ENCODE measurements around the gene IFITM1.
"Not testable (repeated sequence)": the region's sequence is repeated elsewhere in the genome, so short reads cannot be mapped to it uniquely, and the experiment has no call there.

Gene IFITM1

DNA sequence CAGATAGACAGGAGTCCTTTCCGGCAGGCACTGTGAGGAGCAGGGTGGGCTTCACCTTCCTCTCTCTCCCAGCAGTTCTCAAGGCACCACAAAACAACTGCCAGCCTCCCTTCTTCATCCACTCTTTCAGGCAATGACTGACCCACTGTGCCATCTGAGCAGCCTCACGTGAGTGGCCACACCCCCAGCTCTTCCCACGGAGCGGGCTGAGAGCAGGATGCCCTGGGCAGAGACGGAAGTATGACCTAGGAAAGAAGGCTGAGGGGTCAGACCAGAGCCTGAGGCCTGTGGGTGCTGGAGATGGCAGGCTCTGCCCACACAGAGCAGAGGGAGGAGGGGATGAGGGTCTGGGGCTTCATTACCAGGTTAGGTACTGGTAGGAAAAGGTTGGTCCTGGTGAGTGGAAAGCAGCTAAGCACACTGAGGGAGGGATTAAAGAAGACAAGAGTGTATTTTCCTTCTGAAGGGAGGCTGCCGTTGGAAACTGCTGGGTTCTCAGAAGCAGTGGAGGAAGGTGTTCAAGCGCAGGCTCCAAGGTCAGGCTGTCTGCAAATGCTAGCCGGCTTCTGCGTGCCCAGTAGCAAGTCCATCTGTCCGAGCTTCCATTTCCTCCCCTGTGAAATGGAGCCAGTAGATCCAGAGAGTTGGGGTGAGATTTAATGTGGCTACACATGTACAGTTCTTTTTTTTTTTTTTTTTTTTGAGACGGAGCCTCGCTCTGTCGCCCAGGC lies 31.0 kb upstream of the IFITM1 start:
- DNase-seq, result no peak

DNA sequence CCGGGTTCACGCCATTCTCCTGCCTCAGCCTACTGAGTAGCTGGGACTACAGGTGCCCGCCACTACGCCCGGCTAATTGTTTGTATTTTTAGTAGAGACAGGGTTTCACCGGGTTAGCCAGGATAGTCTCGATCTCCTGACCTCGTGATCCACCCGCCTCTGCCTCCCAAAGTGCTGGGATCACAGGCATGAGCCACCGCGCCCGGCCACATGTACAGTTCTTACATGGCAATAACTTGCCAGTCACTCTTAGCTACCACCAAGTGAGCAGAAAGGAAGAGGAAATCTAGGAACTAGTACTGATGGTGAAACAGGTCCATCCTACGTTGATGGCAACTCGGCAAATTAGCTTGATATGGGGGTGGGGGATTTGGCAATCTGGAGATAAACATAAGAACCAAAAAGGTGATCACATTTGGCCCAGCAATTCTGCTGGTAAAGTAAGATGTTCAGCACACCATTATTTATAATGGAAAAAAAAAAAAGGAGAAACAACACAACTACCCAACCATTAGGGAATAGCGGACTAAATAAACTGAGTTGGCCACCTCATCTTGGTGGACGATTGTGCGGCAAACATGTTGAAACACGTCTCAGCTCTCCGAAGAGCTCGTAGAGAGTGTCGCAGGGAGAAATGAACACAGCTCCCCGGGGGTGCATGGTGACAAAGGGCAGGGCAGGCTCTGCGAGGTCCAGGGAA lies 30.3 kb upstream of the IFITM1 start:
- no peak for DNase-seq

DNA sequence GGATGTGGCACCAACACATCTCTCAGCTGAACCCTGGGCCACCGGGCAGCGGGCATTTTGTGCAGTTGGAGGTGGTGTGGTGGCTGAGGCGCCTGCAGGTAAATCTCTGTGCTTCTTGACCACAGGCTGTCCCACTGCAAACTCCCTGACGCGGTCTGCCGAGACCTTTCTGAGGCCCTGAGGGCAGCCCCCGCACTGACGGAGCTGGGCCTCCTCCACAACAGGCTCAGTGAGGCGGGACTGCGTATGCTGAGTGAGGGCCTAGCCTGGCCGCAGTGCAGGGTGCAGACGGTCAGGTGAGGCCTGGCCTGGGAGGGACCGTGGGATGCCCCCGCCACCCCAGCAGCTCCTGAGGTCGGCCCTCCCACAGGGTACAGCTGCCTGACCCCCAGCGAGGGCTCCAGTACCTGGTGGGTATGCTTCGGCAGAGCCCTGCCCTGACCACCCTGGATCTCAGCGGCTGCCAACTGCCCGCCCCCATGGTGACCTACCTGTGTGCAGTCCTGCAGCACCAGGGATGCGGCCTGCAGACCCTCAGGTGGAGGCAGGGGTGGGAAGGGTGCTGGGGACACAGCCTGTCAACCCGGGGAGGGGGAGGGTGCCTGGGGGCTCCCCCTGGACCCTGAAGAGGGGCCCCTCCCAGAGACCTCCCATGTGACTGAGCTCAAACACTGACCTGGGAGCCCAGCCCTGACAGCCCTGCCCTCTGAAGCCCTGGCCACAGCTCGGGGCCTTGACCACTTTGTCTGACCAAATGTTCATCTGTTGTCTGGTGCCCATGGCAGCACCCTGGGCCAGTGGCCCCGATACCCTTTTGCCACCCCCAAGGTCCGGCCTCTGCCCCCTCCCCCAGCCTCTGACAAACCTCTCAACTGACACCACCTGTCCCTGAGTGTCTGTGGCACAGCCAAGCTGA lies 29.5 kb upstream of the IFITM1 start:
- no peak for DNase-seq

DNA sequence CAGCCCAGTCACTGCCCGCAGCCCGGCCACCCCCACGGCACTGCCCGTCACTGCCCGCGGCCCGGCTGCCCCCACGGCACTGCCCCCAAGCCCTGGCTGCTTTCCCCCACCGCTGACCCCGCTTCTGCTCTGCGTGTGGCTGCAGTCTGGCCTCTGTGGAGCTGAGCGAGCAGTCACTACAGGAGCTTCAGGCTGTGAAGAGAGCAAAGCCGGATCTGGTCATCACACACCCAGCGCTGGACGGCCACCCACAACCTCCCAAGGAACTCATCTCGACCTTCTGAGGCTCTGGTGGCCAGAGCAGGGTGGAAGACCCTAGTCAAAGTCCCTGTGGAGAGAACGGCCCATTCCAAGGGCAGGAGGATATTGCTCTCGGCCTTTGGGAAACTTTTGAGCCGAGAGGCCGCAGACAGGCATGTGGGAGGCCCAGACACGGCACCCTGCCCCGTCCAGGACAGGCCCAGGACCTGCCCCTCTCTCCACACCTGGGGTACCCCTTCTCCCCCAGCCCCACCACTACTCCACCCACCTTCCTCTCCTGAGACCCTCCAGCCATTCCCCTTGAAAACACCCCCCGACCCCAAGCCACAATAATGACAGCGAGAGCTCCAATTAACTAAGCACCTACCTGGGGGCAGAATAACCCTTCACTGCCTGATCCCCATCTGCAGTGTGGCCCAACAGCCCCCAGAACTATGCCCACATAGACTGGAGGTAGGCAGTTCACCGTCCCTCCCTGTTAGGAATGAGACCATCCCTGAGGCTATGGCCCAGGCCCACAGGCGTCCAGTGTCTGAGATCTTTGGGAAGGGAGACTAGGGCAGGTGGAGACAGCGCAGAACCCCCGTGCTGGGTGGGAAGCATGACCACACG lies 28.6 kb upstream of the IFITM1 start:
- no peak for DNase-seq

DNA sequence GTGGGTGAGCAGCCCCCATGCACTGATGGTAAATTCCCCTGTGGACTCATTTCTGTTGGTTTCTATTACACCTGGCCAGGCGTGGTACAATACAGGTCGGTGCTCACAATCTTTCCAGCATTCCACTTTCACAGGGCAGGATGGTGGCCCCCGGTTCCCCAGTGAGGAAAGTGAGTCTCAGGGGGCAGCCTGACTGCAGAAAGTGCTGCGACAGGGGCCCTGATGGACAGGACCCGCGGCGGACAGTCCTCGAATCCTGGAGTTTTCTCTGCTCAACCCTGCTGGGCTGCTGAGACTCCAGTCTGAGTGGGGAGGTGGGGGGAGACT lies 28.0 kb upstream of the IFITM1 start:
- no peak for DNase-seq

DNA sequence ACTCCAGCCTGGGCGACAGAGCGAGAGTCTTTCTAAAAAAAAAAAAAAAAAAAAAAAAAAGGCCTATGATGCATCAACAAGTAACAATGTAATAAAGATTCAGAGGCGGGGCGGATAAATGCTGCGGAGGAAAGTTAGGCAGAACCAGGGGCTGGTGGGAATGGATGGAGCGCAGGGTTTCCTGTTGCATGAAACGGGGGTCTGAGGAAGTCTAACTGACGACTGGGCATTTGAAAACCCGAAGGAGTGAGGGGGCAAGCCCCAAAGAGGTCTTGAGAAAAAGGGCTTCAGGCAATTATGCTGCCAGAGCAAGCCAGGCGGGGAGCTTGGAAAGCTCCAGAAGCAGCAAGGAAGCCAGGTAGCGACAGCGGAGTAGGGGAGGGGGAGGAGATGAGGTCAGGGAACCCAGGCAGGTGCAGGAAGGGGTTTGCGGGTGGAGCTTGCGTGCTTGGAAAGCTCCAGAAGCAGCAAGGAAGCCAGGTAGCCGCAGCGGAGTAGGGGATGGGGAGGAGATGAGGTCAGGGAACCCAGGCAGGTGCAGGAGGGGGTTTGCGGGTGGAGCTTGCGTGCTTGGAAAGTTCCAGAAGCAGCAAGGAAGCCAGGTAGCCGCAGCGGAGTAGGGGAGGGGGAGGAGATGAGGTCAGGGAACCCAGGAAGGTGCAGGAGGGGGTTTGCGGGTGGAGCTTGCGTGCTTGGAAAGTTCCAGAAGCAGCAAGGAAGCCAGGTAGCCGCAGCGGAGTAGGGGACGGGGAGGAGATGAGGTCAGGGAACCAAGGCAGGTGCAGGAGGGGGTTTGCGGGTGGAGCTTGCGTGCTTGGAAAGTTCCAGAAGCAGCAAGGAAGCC lies 26.6 kb upstream of the IFITM1 start:
- not testable (repeated sequence) for DNase-seq

DNA sequence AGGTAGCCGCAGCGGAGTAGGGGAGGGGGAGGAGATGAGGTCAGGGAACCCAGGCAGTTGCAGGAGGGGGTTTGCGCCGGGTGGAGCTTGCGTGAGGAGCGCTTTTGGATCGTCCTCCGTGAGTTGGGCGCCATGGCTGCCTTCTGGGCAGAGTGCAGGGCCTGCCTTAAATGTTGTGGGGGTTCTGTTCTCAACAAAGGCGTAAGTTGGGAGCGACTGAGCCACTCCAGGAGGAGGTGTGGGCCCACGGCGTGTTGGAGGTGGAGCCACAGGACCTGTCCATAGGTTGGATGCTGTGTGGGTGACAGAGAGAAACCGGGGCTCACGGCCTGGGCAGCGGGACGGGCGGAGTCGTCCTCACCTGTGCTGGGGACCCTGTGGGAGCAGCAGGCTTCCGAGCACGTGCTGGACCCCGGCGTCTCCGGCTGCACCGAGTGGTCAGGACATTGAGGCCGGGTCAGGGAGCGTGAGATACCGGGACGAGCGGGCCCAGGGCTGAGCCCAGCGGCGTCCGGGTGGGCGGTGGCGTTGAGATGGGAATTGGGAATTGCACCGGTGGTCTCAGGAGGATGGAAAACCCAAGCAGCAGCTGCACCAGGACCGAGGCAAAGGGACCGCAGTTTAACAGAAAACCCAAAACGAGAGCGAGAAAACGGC lies 25.9 kb upstream of the IFITM1 start:
- DNase-seq, result no peak

DNA sequence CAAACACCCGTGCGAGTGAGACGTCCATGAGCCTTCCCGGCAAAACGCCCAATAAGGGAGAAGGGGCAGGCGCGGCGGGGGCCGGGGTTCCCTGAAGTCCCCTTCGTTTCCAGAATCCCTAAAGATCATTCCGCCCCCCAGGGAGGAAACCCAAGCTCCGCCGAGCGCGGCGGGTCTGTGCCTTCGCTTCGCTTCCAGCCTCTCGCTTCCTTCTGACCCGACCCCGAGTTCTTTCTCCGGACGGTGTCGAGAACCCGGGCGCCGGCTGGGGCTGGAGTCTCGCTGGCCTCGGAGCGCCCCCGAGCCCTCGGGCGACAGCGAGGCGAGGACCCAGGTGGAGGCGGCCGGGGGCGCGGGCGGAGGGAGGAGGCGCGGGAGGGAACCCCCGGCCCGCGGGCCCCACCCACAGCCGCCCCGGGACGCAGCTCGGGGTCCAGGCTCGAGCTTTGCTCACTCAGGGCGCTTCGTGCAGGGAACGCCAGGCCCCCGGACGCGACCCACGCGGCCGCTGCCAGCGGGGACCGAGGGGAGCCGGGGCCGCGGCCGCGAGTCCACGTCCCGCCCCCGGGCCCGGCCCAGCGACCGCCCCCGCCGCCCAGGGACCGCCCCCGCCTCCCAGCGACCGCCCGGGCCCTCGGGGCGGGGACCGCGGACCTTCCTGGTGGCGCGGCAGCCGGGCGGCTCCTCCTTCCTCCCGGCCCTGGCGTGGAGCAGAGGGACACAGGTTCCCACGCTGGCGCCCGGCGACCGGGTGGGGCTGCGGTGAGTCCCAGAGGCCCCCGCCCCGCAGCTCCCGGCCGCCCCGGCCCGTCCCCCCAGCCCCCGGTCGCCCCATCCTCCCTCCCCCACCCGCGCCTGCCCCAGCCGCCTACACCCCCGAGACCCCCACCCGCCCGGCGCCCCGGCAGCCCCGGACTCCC lies 25.1 kb upstream of the IFITM1 start, which contains the start of gene PGGHG:
Gene PGGHG, plus strand, starts transcription at position 649 of the 920 bp plus-strand sequence. CDS start 691 bp downstream, outside the sequence.
- no peak for DNase-seq

DNA sequence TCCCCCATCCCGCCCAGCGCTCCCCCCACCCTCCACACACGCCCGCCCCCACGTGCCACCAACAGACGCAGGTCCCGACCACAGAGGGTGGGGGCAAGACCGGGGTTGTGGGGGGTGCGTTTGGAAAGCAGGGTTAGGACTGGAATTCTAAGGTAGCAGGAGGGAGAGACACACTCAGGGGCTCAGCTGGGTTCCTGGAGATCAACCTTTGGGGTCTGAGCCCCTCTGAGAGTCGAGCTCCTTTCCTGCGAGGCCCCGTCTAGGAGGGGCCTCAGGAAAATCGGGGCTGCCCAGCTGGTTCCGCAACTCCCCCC lies 24.5 kb upstream of the IFITM1 start:
- no peak for DNase-seq

DNA sequence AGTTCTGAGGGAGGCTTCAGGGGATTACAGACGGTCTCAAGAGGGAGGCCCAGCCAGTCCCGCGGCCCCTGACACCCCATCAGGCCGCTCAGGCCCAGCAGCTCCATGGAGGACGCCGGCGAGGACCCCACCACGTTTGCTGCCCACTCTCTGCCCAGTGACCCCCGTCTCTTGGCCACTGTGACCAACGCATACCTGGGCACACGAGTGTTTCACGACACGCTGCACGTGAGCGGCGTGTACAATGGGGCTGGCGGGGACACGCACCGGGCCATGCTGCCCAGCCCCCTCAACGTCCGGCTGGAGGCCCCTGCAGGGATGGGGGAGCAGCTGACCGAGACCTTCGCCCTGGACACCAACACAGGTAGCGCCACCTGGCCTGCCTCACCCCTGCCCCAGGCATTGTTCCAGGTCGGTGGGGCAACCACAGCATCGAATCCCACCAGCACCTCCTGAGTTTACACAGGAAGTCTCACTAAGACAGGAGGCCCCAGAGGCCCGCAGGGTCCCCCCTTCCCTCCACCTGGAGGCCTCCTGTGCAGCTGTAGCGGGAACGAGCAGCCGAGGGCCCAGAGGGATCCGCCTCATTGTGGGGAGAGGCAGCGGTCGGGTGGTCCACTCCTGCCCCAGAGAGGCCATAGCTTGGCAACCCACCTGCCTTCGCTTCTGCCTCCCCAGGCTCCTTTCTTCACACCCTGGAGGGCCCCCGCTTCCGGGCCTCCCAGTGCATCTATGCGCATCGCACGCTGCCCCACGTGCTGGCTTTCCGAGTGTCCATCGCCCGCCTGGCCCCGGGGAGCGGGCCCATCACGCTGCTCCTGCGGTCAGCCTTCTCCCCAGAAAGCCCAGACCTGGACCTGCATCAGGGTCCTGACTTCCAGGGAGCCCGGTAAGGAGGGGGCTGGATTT lies 23.9 kb upstream of the IFITM1 start:
- DNase-seq, result no peak

DNA sequence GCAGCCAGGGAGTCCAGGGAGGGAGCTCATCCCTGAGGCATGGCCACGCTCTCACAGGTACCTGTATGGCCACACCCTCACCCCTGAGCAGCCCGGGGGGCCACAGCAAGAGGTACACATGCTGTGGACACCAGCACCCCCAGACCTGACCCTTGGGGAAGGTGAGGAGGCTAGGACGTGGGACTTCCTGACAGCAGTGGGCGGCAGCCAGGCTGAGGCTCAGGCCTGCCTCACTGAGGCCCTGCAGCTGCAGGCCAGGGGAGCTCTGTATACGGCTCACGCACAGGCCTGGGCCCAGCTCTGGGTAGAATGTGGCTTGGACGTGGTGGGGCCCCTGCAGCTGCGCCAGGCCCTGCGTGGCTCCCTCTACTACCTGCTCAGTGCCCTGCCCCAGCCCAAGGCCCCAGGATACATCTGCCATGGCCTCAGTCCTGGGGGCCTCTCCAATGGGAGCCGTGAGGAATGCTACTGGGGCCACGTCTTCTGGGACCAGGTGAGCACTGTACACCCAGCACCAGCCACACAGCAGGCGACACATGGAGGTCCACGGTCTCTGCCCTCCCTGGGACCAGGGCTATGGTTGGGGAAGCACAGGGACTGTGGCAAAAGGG lies 23.1 kb upstream of the IFITM1 start:
- no peak for DNase-seq

DNA sequence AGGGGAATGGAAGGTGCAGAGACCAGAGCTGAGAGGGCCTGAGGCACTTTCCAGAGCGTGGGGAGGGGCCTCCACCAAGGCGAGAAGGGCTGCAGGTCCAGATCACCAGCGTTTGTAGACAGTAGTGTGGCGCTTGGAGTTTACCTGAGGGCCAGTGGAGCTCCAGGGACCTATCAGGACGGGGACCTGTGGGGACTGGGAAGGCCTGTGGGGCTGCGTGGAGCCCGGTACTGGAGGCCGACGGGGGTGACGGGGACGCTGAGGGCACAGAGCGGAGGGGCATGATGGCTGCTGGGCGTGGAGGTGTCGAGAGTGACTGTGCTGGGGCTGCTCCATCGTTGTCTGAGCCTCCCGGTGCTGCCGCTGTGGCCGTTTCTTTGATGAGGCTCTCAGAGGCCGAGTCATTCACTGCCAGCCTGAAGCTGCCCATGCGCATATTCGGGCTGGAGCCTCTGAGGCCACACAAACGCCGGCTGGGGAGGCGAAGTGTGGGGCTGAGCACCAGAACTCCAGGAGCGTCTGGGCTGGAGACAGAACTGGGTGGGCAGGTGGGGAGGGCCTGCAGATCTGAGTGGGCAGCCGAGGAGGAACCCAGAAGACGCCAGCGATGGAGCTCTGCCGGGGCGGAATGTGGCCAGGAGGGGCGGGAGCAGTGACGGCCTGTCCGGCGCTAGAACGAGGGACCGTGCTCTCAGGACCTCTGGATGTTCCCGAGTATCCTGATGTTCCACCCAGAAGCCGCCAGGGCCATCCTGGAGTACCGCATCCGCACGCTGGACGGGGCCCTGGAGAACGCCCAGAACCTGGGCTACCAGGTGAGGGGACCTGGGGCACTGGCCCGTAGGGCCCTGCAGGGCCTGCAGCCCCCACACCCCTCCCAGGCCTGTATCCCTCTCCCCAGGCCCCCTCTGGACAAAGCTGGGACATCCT lies 22.3 kb upstream of the IFITM1 start:
- no peak for DNase-seq

DNA sequence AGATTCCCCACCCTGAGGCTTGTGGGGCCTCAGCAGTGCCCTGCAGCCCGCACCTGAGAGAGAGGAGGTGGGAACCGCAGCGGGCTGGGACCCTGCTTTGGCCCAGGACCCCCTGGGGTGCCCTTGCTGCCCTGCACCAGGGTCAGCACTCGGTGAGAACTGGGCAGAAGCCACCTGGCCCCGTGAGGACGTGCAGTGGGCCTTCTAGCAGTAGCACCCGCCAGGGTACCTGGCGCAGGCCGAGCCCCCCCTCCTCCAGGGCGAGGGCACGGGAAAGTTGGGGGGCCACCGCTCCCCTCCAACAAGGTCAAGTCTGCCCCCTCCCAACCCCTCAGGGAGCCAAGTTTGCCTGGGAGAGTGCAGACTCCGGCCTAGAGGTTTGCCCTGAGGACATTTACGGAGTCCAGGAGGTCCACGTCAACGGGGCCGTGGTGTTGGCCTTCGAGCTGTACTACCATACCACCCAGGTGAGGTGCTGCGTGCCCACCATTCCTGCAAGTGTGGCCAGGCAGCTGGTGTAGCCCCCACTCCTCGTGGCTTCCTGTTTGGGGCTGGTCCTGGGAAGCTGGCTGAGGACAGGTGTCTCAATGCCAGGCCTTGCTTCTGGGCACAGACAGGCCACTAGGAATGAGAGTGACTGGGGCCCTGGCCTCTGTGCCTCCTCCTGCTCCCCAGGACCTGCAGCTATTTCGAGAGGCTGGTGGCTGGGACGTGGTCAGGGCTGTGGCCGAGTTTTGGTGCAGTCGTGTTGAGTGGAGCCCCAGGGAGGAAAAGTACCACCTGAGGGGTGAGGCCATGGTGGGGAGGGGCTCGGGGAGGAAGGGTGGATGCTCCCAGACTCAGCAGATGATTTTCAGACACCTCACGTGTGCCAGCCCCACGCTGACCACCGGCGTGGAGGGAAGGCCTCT lies 21.4 kb upstream of the IFITM1 start:
- no peak for DNase-seq

DNA sequence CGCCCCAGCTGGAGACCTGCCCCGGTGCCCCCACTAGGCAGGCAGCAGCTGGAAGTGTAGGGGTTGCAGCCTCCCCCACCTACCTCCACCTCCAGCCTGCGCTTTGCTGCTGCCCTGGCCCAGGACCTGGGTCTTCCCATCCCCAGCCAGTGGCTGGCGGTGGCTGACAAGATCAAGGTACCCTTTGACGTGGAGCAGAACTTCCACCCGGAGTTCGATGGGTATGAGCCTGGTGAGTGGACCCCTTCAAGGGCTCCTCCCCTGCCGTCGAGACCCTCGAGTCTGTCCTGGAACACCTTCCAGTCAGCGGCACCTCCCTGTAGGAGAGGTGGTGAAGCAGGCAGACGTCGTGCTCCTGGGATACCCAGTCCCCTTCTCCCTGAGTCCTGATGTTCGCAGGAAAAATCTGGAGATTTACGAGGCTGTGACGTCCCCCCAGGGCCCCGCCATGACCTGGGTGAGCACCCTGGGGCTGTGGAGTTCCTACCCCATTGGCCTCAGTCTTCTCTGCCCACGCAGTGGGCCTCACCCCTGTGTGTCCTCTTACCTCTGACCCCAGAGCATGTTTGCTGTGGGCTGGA lies 20.5 kb upstream of the IFITM1 start:
- no peak for DNase-seq

DNA sequence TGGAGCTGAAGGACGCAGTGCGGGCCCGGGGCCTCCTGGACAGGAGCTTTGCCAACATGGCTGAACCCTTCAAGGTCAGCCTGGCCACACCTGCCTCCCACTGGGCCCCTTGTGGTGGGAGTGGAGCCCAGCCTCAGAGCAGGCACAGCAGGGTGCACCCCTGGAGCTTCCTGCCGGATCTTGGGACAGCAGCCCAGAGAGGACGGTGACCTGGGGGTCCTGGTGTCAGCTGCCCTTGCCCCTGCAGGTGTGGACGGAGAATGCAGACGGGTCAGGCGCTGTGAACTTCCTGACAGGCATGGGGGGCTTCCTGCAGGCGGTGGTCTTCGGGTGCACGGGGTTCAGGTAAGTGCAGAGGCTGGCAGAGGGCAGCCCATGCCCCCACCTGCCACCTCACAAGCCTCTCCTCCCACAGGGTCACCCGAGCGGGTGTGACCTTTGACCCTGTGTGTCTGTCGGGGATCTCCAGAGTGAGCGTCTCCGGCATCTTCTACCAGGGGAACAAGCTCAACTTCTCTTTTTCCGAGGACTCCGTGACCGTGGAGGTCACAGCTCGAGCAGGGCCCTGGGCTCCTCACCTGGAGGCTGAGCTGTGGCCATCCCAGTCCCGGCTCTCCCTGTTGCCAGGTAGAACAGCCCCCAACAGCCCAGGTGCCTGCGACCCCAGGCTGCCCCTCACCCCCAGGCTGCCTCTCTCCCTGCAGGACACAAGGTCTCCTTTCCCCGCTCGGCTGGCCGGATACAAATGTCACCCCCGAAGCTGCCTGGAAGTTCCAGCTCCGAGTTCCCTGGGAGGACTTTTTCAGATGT lies 19.8 kb upstream of the IFITM1 start:
- DNase-seq, result no peak

Data from NK-92 treated with Interleukin-12 subunit alpha and Interleukin-12 subunit beta, amount 100 ng/mL, for 24 hours (cell line).